D341Med (cell line): ENCODE measurements around the gene ISCA1.
A peak's percentile ranks its signal among the peaks of the same experiment; 100 is the strongest.
"Not testable (repeated sequence)": the region's sequence is repeated elsewhere in the genome, so short reads cannot be mapped to it uniquely, and the experiment has no call there.

Experiments
- DNase-seq: peaks from one replicate; pipeline ENCODE4 v3.0.0; 2012; ENCODE audit warnings: low spot score

Gene ISCA1

DNA sequence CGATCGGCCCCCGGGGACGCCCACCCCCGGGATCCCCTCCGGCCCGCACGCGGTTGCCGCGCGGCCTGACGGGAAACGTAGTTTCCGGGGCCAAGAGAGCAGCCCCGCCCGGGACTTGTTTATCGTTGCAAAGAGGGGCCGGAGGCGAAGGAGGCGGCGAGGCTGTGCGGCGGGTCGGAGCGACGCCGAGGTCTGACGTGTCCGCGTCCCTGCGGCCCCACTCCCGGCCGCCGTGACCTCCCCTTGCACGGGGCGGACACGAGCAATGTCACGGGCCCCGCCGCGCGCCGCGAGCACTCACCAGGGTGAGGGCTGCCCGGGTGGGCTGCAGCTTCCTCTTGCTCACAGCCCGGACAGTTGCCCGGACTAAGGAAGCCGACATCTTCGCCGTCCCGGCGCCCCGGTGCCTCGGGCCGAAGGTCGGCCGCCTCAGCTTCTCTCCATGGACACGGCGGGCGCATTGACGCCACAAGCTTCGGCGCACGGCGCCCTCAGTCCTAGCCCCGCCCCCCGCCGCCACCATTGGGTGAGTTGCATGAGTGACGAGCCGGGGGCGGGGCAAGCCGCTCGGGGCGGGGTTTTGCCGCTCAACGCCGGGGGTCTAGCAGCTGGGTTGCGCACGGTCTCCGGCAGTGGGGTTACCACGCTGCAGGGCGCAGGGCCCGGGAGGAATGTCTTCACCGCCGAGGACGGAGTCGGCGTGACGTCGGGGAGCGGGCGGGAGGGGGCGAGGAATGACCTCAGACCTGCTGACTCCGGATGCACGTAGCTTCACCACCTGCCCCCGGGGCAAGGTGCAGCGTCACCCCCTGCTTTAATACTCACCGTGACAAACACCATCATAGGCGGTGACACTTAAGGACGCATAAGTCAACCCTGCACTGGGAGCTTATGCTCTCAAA is at the start of gene ISCA1:
Gene ISCA1, minus strand, starts transcription at position 462 of the 902 bp plus-strand sequence. Its CDS starts 80 bp downstream, at position 382.
- peak; percentile 96 for DNase-seq

DNA sequence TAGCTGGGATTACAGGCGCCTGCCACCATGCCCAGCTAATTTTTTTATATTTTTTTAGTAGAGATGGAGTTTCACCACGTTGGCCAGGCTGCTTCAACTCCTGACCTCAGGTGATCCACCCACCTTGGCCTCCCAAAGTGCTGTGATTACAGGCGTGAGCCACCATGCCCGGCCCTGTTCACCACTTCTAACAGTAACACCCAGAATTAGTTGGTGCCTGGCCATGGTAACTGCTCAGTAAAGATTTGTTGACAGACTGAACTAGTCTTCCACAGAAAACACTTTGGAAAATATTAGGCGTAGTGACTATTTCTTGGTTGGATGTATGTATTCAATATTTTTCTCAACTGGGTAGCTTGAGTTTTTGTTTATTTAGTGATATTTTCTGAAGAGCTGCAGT is 47.8 kb upstream of the ISCA1 start:
- no peak for DNase-seq

DNA sequence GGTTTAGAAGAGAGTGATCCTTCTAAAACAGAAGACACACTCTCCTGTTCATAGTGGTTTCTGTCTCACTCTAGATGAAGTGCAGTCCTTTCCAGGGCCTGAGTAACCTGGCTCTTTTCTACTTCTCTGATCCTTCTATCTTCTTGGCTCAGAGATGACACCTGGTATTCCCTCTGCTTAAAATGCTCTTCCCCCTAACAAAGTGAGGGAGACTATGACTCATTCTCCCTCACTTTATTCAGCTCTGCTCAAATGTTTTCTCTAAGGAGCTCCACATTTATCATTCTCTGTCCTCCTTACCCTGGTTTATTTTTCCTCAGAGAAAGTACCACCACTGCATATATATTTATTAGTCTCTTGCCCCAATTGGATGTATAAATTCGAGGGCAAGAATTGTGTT is 47.3 kb upstream of the ISCA1 start:
- no peak for DNase-seq

DNA sequence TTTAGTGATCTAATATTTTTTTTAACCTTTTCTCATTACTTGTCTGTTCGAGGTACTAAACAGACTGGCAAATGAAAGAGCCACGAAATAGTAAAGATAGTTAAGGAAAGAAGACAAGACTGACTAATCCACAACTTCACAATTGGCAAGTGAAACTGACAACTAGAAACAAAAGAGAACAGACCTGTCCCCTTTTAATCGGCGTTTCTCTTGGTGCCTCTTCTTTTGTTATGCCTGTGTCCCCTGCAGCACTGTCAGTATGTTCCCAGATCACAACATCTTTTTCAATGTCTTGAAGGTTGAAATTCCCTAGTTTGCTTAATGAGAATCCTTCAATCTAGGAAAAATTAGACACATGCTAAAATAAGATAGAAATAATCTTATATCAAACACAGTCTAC is 45.8 kb upstream of the ISCA1 start:
- DNase-seq: no peak

DNA sequence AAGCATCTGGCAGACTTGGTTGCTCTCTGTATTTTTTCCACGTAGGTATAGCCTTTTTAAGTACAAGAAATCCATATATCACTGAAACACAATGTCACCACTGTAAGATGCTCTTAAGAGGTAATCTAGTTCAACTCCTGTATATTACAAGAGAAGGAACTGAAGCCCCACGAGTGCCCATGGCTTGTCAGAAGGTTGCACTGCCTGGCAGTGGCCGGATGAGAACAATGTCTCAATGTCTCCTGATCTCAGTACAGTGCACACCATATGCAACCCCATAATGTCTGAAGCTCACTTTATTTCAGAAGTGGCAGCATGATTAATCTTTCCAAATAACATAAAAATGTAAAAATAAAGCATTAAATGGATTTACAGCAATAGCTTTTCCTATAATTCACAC is 44.2 kb upstream of the ISCA1 start:
- no peak for DNase-seq

DNA sequence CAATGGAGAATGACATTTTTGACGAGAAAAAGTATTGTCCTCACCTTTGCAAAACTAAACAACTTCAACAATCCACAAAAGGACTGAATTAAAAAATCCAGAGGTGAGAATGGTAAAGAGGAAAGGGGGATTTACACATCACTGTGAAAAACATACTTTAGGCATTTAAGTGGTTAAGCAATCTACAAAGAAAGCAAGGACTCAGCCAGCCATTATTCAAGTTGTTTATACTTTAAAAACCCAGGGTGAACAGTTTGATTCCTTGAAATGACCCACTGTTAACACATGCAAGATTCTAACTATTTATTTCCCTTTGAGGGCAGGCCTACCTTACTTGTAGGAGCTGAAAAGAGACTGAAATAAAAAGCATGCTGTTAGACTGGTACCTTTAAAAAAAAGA is 42.6 kb upstream of the ISCA1 start:
- no peak for DNase-seq

DNA sequence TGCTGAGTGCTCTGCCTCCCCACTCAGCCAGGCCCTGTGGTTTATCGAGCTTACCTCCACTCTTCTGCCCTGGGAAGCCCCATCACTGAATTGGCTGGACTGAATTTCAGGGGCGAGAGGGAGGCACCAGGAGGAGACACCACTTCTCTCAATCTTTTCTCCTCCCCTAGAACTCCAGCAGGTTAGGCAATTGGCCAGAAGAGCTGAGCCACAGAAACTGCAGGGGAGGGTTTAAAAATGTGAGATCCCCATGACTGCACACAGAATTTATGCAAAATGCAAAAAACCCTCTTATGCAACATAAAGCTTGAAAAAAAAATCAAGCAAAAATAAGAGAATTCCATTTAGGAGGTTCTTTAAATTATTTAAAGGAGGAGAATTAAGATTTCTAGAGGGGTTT is 42.0 kb upstream of the ISCA1 start:
- no peak for DNase-seq

DNA sequence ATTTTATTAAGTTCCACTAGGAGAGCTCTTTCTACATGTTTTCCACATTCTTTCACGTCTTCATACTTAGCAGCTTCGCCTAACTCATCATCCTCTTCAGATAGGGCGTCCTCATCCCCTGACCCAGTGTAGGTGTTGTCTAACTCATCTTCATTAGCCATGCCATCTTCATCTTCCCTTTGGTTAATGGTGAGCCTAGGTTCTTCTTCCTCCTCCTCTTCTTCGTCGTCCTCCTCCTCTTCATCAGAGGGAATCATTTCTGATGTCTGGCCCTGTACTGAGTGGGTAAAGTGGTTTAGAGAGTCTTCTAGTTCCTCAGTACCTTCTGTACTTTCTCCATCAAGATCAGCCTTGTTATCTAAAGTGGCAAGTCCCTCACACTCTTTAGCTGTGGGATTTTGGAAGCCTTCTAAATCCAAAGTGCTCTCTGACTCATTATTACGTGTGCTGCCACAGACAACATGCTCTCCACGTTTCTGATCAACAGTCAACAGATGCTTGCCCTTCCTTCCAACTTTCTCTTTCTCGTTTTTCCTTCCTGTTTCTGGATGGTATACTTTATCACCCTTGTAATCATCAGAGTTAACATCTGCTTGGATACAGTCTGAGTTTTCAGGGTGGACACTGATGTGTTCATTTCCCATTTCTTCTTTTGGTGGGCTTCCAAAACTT is 40.8 kb upstream of the ISCA1 start:
- no peak for DNase-seq

DNA sequence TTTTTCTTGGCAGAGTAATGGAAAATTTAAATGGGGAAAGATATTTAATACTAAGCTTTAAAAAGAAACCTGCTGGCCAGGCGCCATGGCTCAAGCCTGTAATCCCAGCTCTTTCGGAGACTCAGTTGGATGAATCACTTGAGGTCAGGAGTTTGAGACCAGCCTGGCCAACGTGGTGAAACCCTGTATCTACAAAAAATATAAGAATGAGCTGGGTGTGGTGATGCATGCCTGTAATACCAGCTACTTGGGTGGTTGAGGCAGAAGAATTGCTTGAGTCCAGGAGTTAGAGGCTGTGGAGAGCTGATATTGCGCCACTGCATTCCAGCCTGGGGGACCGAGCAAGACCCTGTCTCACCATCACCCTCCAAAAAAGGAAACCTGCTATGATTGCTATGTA is 39.0 kb upstream of the ISCA1 start:
- DNase-seq: no peak

DNA sequence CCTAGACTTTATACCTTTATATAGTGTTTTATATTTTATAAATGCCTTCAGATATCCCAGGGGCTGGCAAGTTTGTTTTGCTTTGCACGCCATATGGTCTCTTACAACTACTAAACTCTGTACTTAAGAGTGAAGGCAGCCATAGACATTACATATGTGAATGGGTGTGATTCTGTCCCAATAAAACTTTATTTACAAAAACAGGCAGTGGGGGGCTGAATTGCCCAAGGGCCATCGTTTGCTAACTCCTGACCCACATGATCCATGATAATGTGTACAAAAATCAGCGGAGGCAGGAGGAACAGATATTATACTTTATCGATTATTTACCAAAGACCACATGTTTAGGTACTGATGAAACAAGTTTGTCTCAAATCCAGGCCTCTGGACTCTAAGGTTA is 35.8 kb upstream of the ISCA1 start:
- no peak for DNase-seq

DNA sequence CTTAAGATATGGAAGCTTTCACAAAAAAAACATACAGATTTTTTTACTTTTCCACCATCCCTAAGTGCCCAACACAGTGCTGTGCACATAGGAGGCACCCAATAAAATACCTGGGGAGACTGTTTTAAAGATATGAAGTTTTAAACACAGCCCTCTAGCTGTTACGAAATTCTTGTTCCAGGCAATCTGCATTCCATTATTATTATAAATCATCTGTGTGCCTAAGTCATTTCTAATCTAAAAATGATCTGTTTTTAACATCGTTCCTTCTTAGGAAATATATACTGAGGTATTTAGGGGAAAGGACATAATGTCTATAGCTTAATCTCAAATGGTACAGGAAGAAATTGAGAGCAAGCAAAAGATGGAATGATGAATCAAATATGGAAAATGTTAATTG is 32.7 kb upstream of the ISCA1 start:
- DNase-seq: no peak

DNA sequence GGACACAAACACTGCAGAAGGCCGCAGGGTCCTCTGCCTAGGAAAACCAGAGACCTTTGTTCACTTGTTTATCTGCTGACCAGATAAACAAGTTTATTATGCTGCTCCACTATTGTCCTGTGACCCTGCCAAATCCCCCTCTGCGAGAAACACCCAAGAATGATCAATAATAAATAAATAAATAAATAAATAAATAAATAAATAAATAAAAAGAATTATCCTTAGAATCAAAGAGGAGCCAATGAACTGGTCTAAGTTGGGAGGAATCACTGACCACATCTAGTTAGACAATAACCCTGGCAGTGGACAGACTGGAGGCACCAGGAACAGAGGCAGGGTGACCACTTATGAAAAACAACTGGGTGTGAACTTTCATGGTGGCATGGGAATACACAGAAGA is 30.6 kb upstream of the ISCA1 start:
- not testable (repeated sequence) for DNase-seq

DNA sequence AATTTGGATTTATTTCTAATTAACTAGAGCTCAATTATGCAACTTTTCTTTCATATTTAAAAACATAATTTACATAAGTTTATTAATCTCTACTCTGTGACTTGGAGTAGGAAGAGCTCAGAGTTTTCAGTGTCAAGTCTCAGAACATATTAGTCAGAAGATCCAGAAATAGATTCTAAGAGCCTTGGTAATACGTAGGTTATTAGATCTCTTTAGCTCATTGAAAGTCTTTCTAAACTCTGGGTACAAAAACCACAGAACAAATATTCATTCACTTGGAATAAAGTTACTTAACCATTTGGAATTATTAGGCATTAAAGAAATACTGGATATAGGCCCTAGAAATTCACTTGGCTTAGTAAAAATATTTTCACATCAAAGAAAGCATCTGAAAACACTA is 26.3 kb upstream of the ISCA1 start:
- no peak for DNase-seq

DNA sequence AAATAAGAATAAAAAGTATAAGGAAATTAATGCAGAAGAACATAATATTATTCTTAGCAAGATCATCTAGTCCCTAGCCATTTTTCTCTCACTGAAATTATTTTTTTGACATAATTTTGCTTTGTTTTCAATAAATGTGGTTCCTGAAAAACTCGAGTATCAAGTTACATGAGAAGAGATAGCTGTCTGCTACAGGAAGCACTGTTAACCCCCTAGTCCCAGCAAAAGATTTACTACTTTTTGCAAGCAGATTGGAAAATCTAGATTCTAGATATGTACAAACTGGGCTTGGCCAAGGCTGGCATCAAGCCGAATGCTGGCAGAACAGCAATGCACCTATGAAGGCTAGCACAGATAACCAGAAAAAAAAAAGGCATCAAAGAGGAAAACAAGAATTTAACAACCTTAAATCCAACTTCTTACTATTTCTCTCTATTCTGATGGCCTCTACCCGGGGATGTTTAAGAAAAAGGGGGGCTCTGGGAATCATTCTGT is 21.9 kb upstream of the ISCA1 start:
- no peak for DNase-seq

DNA sequence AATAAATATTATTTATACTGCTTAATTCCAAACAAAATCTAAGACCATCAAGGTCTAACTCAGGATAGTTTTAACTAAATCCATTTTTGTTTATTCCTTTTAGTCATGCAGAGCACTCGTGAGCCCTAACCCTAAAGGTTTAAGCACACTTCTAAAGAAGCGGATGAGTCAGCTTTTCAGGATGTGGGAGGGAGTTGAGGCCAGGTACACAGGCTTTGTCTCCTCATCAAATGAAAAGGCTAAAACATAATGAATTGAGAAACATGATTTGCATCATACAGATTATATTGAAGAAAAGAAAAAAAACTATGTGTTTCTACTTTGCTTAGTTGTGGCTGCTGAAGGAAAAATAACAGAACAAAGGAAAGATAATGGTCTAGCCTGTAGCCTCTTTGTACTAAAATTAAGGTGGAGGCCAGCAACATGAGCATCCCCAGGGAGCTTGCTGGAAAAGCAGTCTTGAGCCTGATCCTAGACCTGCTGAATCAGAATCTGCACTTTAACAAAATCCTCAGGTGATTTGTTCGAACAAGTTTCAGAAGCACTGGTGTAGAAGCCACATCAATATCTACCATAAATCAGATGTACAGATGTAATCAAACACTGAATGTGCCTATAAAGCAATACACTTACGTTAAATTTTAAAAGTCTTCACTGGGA is 21.1 kb upstream of the ISCA1 start:
- no peak for DNase-seq

DNA sequence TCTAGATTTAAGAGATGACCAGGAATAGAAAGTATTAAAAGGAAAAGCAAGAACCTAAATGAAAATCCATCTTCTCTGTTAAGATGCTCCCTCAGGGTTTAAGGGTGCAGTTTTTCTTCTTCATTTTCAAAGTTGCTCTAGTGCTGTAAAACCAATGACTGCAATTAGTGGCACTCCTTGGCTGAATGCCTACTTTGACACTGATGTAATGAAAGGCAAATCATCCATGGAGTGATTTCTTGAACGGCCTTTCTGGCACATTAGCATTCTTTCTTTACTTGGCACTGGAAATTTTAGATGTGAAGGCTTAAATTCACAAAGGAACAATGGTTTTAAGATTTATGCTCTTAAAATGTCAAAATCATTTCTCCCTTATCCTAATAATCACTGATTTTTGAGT is 19.3 kb upstream of the ISCA1 start:
- no peak for DNase-seq

DNA sequence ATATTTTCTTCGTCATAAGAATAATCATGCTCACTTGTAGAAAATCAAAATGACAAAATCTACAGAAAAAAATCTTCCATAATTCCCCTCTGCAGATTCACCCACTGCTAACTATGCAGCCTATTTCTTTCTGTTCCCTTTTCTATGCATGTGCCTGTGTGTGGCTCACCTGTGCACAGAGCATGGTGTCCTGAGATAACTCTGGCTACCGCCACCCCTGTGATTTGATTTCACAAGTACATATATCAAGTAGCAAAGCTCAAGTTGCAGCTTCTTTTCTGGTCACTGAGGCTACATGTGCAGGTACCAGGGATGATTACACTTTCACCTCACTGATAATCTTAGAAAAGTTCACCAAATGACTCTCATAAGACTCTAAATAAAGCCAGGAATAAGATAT is 18.4 kb upstream of the ISCA1 start:
- no peak for DNase-seq

DNA sequence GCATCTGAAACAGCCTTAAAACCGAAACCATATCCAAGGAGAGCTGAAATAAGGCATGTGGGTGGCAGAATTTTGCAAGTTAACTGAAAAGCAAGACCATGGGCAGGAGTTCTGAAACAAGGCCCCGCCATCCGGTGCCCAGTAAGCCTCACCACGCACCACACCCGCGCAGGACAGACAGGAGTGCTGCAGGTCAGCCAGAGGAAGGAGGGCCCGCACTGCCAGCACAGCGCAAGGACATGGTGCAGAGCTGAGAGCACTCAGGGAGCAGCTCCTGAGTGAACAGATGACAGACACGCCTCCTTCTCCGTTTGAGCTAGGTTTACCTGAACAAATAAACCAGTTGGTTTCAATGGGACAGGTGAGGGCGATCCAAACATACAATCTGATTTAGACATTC is 16.5 kb upstream of the ISCA1 start:
- no peak for DNase-seq

DNA sequence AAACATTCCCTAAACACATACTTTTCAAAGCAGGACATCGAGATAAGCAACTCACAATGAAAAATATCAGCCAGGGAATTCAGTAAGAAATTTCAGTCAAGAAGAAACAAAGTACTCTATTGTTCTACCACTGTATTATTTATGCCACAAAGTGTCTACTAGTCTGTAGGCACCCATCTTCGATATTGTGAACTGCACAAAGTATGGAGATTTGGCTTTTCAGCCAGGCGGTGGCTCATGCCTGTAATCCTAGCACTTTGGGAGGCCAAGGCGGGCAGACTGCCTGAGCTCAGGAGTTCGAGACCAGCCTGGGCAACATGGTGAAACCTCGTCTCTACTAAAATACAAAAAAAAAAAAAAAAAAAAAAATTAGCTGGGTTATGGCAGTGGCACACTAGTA is 8.0 kb upstream of the ISCA1 start:
- not testable (repeated sequence) for DNase-seq

DNA sequence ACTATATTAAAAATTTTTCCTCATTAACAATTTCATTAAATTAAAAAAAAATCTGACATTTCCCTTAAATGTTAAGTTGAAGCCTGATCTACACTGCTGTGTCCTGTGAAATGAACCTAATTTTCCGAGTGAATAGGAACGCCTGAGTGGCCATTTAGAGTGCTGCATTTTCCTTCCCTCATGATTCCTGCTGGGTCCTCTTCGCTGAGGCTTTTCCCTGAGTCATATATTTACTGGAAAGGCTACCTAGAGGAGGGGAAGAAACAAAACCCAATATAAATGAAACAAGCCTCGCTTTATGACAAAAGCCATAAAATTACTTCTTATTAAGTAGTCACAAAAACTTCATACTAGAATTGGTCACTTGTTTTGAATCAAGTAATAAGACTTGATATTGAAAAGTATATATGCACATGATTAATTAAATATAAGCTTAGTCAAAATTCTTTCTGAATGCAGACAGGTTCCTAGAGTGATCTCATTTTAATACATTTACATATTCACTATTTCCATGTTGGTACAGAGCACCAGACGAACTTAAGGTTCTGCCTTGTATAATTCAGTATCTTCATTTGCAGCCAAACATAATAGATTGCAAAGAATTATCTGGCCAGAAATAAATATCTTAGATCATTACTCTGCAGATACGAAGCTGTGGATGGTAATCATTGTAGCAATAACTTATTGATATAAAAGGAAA is 6.3 kb upstream of the ISCA1 start:
- no peak for DNase-seq

DNA sequence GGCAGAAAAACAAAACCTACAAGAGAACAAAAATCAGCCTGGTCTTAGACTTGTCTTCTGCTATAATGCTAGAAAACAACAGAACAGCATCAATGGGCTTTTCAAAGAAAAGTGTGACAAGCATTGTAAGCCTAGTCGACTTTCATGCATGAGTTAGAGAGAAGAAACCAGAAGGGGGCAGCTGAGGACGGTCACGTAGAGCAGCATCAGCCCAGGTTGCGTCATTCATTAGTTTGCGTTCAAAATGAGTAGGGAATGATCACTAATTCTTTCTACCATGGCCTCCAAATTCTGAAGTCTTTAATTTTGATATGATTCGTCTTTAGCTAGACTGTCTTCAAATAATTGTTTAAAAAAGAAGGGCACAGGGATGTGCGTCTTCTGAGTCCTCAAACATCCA is 4.7 kb upstream of the ISCA1 start:
- peak; percentile 30 for DNase-seq

DNA sequence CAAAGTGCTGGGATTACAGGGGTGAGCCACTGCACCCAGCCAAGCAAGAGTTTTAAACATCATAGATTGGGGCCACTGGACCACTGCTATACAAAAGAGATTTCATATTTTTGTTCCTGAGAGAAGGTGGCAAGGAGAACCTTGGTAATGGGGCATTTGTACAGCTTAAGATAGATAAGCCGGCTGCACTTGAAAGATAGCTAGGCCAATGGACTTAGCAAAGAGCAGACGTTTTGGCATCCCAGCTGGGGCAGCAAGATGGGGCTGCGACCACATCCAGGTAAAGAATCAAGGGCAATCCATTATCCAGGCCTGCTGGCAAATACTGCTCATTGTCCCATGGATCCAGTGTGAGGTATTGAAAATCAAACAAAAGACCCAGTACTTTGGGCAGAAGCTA is 3.9 kb upstream of the ISCA1 start:
- DNase-seq: no peak
